ENCODE measurements around the gene BTF3. TPM values are rescaled to one million over a fixed set of nuclear protein-coding genes. Genes with fewer than 3 reads are reported as not detected.
A peak's percentile ranks its signal among the peaks of the same experiment; 100 is the strongest.
"Not testable (repeated sequence)": the region's sequence is repeated elsewhere in the genome, so short reads cannot be mapped to it uniquely, and the experiment has no call there.

The BTF3 gene
- polyA plus RNA-seq, 4 donors: 760 to 890 (median 784) TPM

DNA sequence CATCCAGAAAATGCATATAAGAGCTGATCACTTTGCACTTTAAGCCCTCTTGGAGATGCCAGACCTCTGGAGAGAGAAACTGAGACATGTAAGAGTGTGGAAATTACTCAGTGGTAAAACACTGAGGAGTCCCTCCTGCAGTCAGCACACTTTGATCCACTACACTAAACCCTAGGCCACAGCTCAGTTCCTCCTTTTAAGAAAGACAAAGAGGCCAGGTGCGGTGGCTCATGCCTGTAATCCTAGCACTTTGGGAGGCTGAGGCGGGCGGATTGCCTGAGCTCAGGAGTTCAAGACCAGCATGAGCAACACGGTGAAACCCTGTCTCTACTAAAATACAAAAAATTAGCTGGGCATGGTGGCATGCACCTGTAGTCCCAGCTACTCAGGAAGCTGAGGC, 11.0 kb upstream of the BTF3 start:
- WGBS, 3 donors: 72 to 86% (median 84%) methylated on average over 4 of the region's 4 CpGs
- FAIRE-seq; H3K27me3 ChIP-seq (ENCODE audit: control insufficient read depth in 3 of 3, insufficient read depth in 3 of 3, low read length in 3 of 3): not testable (repeated sequence)

DNA sequence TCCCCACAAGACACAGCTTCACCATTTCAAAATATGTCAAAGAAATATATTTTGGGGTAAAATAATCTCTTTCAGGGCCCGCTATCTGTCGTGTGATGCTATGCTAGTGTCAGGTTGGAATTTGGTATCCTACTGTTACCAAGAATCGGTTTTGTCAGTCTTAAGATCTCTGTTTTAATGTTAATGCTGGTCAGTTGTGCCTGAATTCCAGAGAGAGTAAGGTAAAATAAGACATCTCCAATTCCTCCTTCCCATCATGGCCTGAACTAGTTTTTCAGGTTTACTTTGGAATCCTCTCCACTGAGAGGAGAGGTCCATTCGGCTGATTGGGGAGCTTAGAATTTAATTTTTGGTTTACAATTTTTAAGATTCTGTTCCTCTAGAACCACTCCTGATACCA, 10.4 kb upstream of the BTF3 start:
- Histone ChIP-seq H3K27ac (ENCODE audit: low read depth in 1 of 3, low read length in 2 of 3) (no peak overlapping the region), H3K9me3 (ENCODE audit: control insufficient read depth in 2 of 2, insufficient read depth in 1 of 2, low read depth in 1 of 2, low read length in 1 of 2) (no peaks in the 10 kb centered on the region), H3K36me3 (ENCODE audit: control insufficient read depth in 3 of 3, insufficient read depth in 2 of 3, low read depth in 1 of 3, low read length in 3 of 3) (no peaks in the 10 kb centered on the region), H3K27me3 (ENCODE audit: control insufficient read depth in 3 of 3, insufficient read depth in 3 of 3, low read length in 3 of 3) (no peaks in the 10 kb centered on the region), H3K4me1 (ENCODE audit: control insufficient read depth in 3 of 3, insufficient read depth in 2 of 3, low read depth in 1 of 3, low read length in 2 of 3) (no peaks in the 10 kb centered on the region), H3K4me3 (ENCODE audit: low read depth in 1 of 3, low read length in 3 of 3) (no peak overlapping the region)
- DNase-seq (no peak), FAIRE-seq (no peak)
- 77 to 91% (median 89%) methylated on average over 4 of the region's 4 CpGs for whole genome bisulfite sequencing, 3 donors

More for the DNA sequence above, 11.0 kb upstream of the BTF3 start:
- not testable (repeated sequence) for DNase-seq; H3K36me3 ChIP-seq (ENCODE audit: control insufficient read depth in 3 of 3, insufficient read depth in 2 of 3, low read depth in 1 of 3, low read length in 3 of 3); H3K4me3 ChIP-seq (ENCODE audit: low read depth in 1 of 3, low read length in 3 of 3); H3K9me3 ChIP-seq (ENCODE audit: control insufficient read depth in 2 of 2, insufficient read depth in 1 of 2, low read depth in 1 of 2, low read length in 1 of 2); H3K27ac ChIP-seq (ENCODE audit: low read depth in 1 of 3, low read length in 2 of 3); H3K4me1 ChIP-seq (ENCODE audit: control insufficient read depth in 3 of 3, insufficient read depth in 2 of 3, low read depth in 1 of 3, low read length in 2 of 3)

GRCh38 chr5:73488806-73489205, 9.4 kb upstream of the BTF3 start:
- FAIRE-seq (no peak), DNase-seq (no peak)
- H3K36me3 ChIP-seq (ENCODE audit: control insufficient read depth in 3 of 3, insufficient read depth in 2 of 3, low read depth in 1 of 3, low read length in 3 of 3): no peaks in the 10 kb centered on the region
- H3K9me3 ChIP-seq (ENCODE audit: control insufficient read depth in 2 of 2, insufficient read depth in 1 of 2, low read depth in 1 of 2, low read length in 1 of 2): no peaks in the 10 kb centered on the region
- WGBS, 3 donors: 82 to 91% (median 89%) methylated on average over 3 of the region's 3 CpGs
- H3K4me1 ChIP-seq (ENCODE audit: control insufficient read depth in 3 of 3, insufficient read depth in 2 of 3, low read depth in 1 of 3, low read length in 2 of 3): no peaks in the 10 kb centered on the region
- H3K4me3 ChIP-seq (ENCODE audit: low read depth in 1 of 3, low read length in 3 of 3): no peak overlapping the region
- no peak overlapping the region for H3K27ac ChIP-seq (ENCODE audit: low read depth in 1 of 3, low read length in 2 of 3)
- H3K27me3 ChIP-seq (ENCODE audit: control insufficient read depth in 3 of 3, insufficient read depth in 3 of 3, low read length in 3 of 3): no peaks in the 10 kb centered on the region

DNA sequence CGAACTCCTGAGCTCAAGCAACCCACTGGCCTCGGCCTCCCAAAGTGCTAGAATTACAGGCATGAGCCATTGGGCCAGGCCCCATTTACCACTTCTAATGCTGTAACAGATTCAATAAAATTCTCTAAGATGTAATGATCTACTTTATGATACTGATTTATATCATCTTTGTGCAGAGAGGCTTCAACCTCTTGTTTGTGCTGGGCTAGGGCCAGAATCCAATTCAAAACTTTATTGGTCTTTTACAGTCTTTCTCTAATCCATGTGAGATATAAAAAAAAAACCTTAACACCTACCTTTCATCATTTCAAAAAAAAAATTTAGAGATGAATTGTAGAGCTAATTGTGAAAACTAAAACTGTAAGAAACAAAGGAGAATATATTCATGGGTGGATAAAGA, 8.2 kb upstream of the BTF3 start:
- no peaks in the 10 kb centered on the region for H3K9me3 ChIP-seq (ENCODE audit: control insufficient read depth in 2 of 2, insufficient read depth in 1 of 2, low read depth in 1 of 2, low read length in 1 of 2)
- no peaks in the 10 kb centered on the region for H3K27me3 ChIP-seq (ENCODE audit: control insufficient read depth in 3 of 3, insufficient read depth in 3 of 3, low read length in 3 of 3)
- H3K4me1 ChIP-seq (ENCODE audit: control insufficient read depth in 3 of 3, insufficient read depth in 2 of 3, low read depth in 1 of 3, low read length in 2 of 3): no peaks in the 10 kb centered on the region
- no peak overlapping the region for H3K27ac ChIP-seq (ENCODE audit: low read depth in 1 of 3, low read length in 2 of 3)
- no peaks in the 10 kb centered on the region for H3K36me3 ChIP-seq (ENCODE audit: control insufficient read depth in 3 of 3, insufficient read depth in 2 of 3, low read depth in 1 of 3, low read length in 3 of 3)
- FAIRE-seq (no peak), DNase-seq (no peak)
- WGBS, 3 donors: 90 to 100% (median 94%) methylated on average over 2 of the region's 2 CpGs
- H3K4me3 ChIP-seq (ENCODE audit: low read depth in 1 of 3, low read length in 3 of 3): no peak overlapping the region

GRCh38 chr5:73491155-73491554, 7.1 kb upstream of the BTF3 start:
- Histone ChIP-seq H3K36me3 (ENCODE audit: control insufficient read depth in 3 of 3, insufficient read depth in 2 of 3, low read depth in 1 of 3, low read length in 3 of 3) (no peaks in the 10 kb centered on the region), H3K4me1 (ENCODE audit: control insufficient read depth in 3 of 3, insufficient read depth in 2 of 3, low read depth in 1 of 3, low read length in 2 of 3) (peaks cover 0 to under 1% (median 0%) of the 10 kb centered on the region in 3 donors), H3K27ac (ENCODE audit: low read depth in 1 of 3, low read length in 2 of 3) (no peak overlapping the region), H3K4me3 (ENCODE audit: low read depth in 1 of 3, low read length in 3 of 3) (no peak overlapping the region), H3K9me3 (ENCODE audit: control insufficient read depth in 2 of 2, insufficient read depth in 1 of 2, low read depth in 1 of 2, low read length in 1 of 2) (no peaks in the 10 kb centered on the region), H3K27me3 (ENCODE audit: control insufficient read depth in 3 of 3, insufficient read depth in 3 of 3, low read length in 3 of 3) (no peaks in the 10 kb centered on the region)
- 91 to 94% (median 91%) methylated on average over 1 of the region's 1 CpG for WGBS, 3 donors
- no peak for FAIRE-seq
- DNase-seq: no peak

DNA sequence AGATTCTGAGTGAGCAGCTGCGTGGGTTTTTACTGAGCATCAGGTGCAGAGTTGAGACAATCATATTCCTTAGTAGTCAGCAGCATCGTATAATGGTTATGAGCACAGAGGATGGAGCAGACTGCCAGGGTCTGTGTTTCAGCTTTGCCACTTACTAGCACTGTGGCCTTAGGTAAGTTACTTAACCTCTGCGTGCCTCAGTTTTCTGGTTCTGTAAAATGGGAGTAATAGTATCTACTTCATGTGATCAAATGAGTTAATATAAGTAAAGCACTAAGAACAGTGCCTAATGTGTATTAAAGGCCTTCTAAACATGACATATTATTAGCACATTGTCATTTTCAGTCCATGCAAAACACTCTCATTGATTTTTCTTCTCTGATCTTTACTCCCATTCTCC, 4.8 kb upstream of the BTF3 start:
- no peak for DNase-seq
- Histone ChIP-seq H3K9me3 (ENCODE audit: control insufficient read depth in 2 of 2, insufficient read depth in 1 of 2, low read depth in 1 of 2, low read length in 1 of 2) (no peaks in the 10 kb centered on the region), H3K36me3 (ENCODE audit: control insufficient read depth in 3 of 3, insufficient read depth in 2 of 3, low read depth in 1 of 3, low read length in 3 of 3) (no peaks in the 10 kb centered on the region), H3K27me3 (ENCODE audit: control insufficient read depth in 3 of 3, insufficient read depth in 3 of 3, low read length in 3 of 3) (no peaks in the 10 kb centered on the region), H3K4me3 (ENCODE audit: low read depth in 1 of 3, low read length in 3 of 3) (no peak overlapping the region), H3K27ac (ENCODE audit: low read depth in 1 of 3, low read length in 2 of 3) (no peak overlapping the region), H3K4me1 (ENCODE audit: control insufficient read depth in 3 of 3, insufficient read depth in 2 of 3, low read depth in 1 of 3, low read length in 2 of 3) (peaks cover 0 to 9% (median 2%) of the 10 kb centered on the region in 3 donors)
- FAIRE-seq: no peak
- WGBS, 3 donors: 86 to 93% (median 90%) methylated on average over 3 of the region's 3 CpGs

DNA sequence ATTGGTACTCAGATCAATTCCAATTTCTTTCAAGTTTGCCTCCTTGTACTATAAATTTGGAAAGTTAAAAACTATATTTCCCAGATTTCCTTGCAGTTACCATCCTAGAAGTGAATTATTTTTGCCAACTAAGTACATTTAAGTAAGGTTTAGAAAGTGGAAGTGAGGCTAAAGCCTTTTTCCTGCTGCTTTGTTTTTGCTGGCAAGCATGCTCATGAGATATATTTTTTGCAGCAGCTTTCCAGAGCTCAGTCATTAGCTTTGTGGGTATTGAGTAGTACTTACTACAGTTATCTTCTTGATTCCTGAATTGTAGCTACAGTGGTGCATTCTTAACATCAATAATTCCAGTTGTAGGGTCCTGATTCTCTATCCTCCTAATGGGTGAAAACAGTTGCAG, 3.5 kb upstream of the BTF3 start:
- Histone ChIP-seq H3K36me3 (ENCODE audit: control insufficient read depth in 3 of 3, insufficient read depth in 2 of 3, low read depth in 1 of 3, low read length in 3 of 3) (no peaks in the 10 kb centered on the region), H3K4me3 (ENCODE audit: low read depth in 1 of 3, low read length in 3 of 3) (no peak overlapping the region), H3K27me3 (ENCODE audit: control insufficient read depth in 3 of 3, insufficient read depth in 3 of 3, low read length in 3 of 3) (no peaks in the 10 kb centered on the region), H3K27ac (ENCODE audit: low read depth in 1 of 3, low read length in 2 of 3) (no peak overlapping the region), H3K4me1 (ENCODE audit: control insufficient read depth in 3 of 3, insufficient read depth in 2 of 3, low read depth in 1 of 3, low read length in 2 of 3) (peaks cover 0 to 9% (median 2%) of the 10 kb centered on the region in 3 donors), H3K9me3 (ENCODE audit: control insufficient read depth in 2 of 2, insufficient read depth in 1 of 2, low read depth in 1 of 2, low read length in 1 of 2) (no peaks in the 10 kb centered on the region)
- DNase-seq (no peak), FAIRE-seq (no peak)

DNA sequence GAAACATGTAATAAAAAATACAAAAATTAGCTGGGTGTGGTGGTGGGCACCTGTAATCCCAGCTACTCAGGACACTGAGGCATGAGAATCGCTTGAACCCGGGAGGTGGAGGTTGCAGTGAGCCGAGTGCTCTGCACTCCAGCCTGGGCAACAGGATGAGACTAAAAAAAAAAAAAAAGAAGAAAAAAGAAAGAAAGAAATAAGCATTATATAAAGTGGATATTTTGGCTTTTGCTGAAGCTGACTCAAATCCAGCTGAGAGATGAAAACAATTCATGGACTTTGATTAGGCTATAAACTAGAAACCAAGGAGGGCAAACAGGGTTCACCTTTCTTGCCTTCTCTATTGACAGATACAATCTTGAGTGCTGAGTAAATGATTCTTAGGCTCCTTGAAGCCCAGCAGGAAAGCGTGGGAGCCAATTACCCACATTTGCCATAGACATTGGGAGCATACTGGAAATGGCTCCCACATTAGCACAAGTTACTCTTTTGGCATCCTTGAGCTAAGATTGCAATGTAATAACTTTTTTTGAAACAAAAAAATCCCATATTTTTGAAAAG, 2.4 kb upstream of the BTF3 start:
- H3K36me3 ChIP-seq (ENCODE audit: control insufficient read depth in 3 of 3, insufficient read depth in 2 of 3, low read depth in 1 of 3, low read length in 3 of 3): no peaks in the 10 kb centered on the region
- 22 to 68% (median 53%) methylated on average over 4 of the region's 4 CpGs for WGBS, 3 donors
- peak; percentile 82 to 90 for DNase-seq
- peak overlapping the region in 1 of 3 donors; percentile 88 for H3K27ac ChIP-seq (ENCODE audit: low read depth in 1 of 3, low read length in 2 of 3)
- no peaks in the 10 kb centered on the region for H3K9me3 ChIP-seq (ENCODE audit: control insufficient read depth in 2 of 2, insufficient read depth in 1 of 2, low read depth in 1 of 2, low read length in 1 of 2)
- FAIRE-seq: no peak
- no peak overlapping the region for H3K4me3 ChIP-seq (ENCODE audit: low read depth in 1 of 3, low read length in 3 of 3)
- H3K4me1 ChIP-seq (ENCODE audit: control insufficient read depth in 3 of 3, insufficient read depth in 2 of 3, low read depth in 1 of 3, low read length in 2 of 3): peaks cover 2 to 13% (median 2%) of the 10 kb centered on the region in 3 donors
- H3K27me3 ChIP-seq (ENCODE audit: control insufficient read depth in 3 of 3, insufficient read depth in 3 of 3, low read length in 3 of 3): no peaks in the 10 kb centered on the region

DNA sequence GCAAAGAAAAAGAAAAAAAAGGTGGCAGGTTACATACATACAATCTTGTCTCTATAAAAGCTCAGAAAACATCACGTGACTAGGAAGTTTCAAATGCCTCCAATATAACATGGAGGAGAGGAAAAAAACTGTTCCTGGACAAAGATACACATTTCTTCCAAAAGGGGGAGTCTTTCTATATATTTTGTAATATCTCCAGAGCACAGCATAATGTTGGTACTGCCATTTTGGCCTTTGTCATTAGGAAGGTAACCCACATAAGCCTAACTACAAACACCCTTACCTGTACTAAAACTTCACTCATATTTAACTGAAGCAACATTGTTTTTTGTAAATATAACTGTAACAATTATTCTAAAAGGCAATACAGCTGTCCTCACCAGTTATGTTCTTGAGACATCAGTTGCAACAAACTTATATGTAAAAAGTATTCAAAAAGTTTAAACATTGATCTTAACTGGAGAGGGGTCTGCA, 1.2 kb upstream of the BTF3 start:
- FAIRE-seq (no peak), DNase-seq (peak; percentile 19 to 73)
- WGBS, 3 donors: 28 to 50% (median 42%) methylated on average over 1 of the region's 1 CpG
- Histone ChIP-seq H3K4me3 (ENCODE audit: low read depth in 1 of 3, low read length in 3 of 3) (no peak overlapping the region), H3K4me1 (ENCODE audit: control insufficient read depth in 3 of 3, insufficient read depth in 2 of 3, low read depth in 1 of 3, low read length in 2 of 3) (peaks cover 3 to 15% (median 7%) of the 10 kb centered on the region in 3 donors), H3K36me3 (ENCODE audit: control insufficient read depth in 3 of 3, insufficient read depth in 2 of 3, low read depth in 1 of 3, low read length in 3 of 3) (peaks cover 0 to 6% (median 1%) of the 10 kb centered on the region in 3 donors), H3K27me3 (ENCODE audit: control insufficient read depth in 3 of 3, insufficient read depth in 3 of 3, low read length in 3 of 3) (no peaks in the 10 kb centered on the region), H3K9me3 (ENCODE audit: control insufficient read depth in 2 of 2, insufficient read depth in 1 of 2, low read depth in 1 of 2, low read length in 1 of 2) (no peaks in the 10 kb centered on the region), H3K27ac (ENCODE audit: low read depth in 1 of 3, low read length in 2 of 3) (peak overlapping the region in 1 of 3 donors; percentile 88)

All from small intestine (tissue), 7 donors.